Natural killer cell (primary cell): ENCODE measurements around the gene MYH11. TPM values are rescaled to one million over a fixed set of nuclear protein-coding genes. Genes with fewer than 3 reads are reported as not detected.
"Not testable (repeated sequence)": the region's sequence is repeated elsewhere in the genome, so short reads cannot be mapped to it uniquely, and the experiment has no call there.

Experiments
- ATAC-seq, 3 donors: fragments of 150-1000 bp in 2 of 3; fragments of 200-7000 bp in 1 of 3; cut with Tn5 transposase; 1 replicate in 1 of 3; 2 replicates in 2 of 3; pipeline ENCODE4 v1.10.0; 2021; ENCODE audit warnings: mild to moderate bottlenecking in 2 of 3, moderate library complexity in 2 of 3
- DNase-seq, 2 donors: peaks; one replicate each; pipeline versions ENCODE4 v3.0.0 to v3.0.0-alpha.2; 2013 to 2021; ENCODE audit warnings: mixed read lengths in 1 of 2
- H3K27ac ChIP-seq: one replicate; pipeline ENCODE4 v1.5.1; 2013; ENCODE audit warnings: mild to moderate bottlenecking, low read length
- H3K27me3 ChIP-seq: one replicate; pipeline ENCODE4 v1.6.1; 2013; ENCODE audit warnings: low read length; ENCODE audit not compliant: control insufficient read depth, insufficient read depth
- H3K36me3 ChIP-seq: one replicate; pipeline ENCODE4 v1.6.1; 2013; ENCODE audit warnings: low read length; ENCODE audit not compliant: control insufficient read depth, insufficient read depth
- H3K4me1 ChIP-seq: one replicate; pipeline ENCODE4 v1.6.1; 2013; ENCODE audit warnings: low read length; ENCODE audit not compliant: control insufficient read depth, insufficient read depth
- H3K4me3 ChIP-seq: one replicate; pipeline ENCODE4 v1.5.1; 2013; ENCODE audit warnings: low read length
- H3K9me3 ChIP-seq: one replicate; pipeline ENCODE4 v1.6.1; 2013; ENCODE audit warnings: low read length; ENCODE audit not compliant: control insufficient read depth, insufficient read depth
- H3K27ac Mint-ChIP-seq, 2 donors: one replicate each; pipeline ENCODE4 v1.8.0; 2022; ENCODE audit warnings: mild to moderate bottlenecking in 2 of 2, mixed read lengths in 2 of 2, moderate library complexity in 1 of 2
- H3K27me3 Mint-ChIP-seq, 2 donors: one replicate each; pipeline ENCODE4 v1.8.0; 2022; ENCODE audit warnings: low read depth in 2 of 2, mixed read lengths in 2 of 2
- H3K36me3 Mint-ChIP-seq: one replicate; pipeline ENCODE4 v1.8.0; 2022; ENCODE audit warnings: mixed read lengths
- H3K4me1 Mint-ChIP-seq, 2 donors: one replicate each; pipeline ENCODE4 v1.8.0; 2022; ENCODE audit warnings: mixed read lengths in 2 of 2
- H3K4me3 Mint-ChIP-seq: one replicate; pipeline ENCODE4 v1.8.0; 2022; ENCODE audit warnings: mild to moderate bottlenecking, moderate library complexity, mixed read lengths
- H3K9me3 Mint-ChIP-seq, 2 donors: one replicate each; pipeline ENCODE4 v1.8.0; 2022; ENCODE audit warnings: mixed read lengths in 2 of 2
- WGBS: methylation state at CpG from one replicate; pipeline ENCODE4 v1.1.7; 2013; ENCODE audit warnings: missing lambda C conversion rate; ENCODE audit not compliant: insufficient coverage; 5-methylcytosine and 5-hydroxymethylcytosine counted together
- intact Hi-C: fragments of 100-400 bp; cut with micrococcal nuclease; formaldehyde crosslinking; loops from one replicate; pipeline ENCODE4 v1.14.2; 2022
- total RNA-seq, 4 donors: library from RNA; stranded (reverse); fragments of 120-200 nt in 1 of 4; gene quantifications; one replicate each; pipeline versions ENCODE4 v1.2.3 to v1.2.4, GENCODE V29; 2013 to 2022
- TF ChIP-seq, protein P1 (sequence below): fragments of 200-600 bp; IDR thresholded peaks from one replicate; pipeline ENCODE4 v1.8.0; 2022; ENCODE audit warnings: antibody characterized with exemption

MYH11 gene
- total RNA-seq, 3 donors from 2014 or later (not counting 1 experiment from before 2014, with no cell fraction given) = 0.30 TPM; not detected in 2

DNA sequence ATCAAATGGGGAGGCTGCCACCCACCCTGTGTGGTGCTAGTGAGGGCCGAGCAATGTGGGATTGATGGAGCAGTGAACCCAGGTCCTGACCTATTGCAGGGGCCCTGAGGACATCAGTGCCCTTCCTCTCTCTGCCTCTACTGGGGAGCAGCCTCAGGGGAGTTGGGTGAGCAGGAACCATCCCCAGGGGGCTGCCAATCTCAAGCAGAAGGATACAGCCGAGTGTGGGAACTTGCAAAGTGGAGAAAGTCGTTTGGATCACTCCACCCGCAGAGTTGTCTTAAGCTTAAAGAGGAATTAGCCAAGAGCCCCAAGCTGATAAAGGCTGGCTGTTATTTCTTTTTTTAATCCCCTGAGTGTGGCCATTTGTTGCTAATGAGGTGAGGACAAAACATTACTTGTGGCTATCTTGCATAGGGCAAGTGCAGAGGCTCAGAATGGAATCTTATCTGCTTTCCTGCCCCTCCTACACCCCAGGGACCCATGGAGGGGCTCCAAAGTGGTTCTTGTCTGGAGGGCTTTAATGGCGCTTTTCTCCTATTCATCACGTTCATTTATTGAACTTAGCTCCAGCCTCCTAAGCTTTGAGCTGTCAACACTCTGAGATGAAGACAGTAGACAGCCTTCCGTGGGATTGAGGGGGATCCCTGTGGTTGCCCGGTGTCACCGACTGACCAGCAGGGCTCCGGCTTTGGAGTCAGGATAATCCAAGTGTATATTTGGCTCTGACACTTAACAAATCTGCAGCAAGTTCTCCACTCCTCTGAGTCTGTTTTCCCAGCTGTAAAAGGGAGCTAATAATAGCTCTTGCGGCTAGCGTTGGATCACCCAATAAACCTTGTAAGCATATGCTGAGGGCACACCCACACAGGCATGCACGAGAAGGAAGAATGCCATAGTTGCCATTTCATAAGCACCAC is 45.1 kb downstream of the MYH11 start:
- Histone ChIP-seq H3K27me3 (no peaks in the 10 kb centered on the region), H3K36me3 (no peaks in the 10 kb centered on the region), H3K27ac (no peak overlapping the region), H3K4me1 (no peaks in the 10 kb centered on the region), H3K9me3 (no peaks in the 10 kb centered on the region), H3K4me3 (no peak overlapping the region)
- Mint-ChIP-seq H3K27ac (no peak overlapping the region), H3K9me3 (peaks cover 4 to 6% of the 10 kb centered on the region in 2 donors), H3K4me1 (no peaks in the 10 kb centered on the region), H3K36me3 (peaks cover 10% of the 10 kb centered on the region), H3K27me3 (peaks cover 6 to 9% of the 10 kb centered on the region in 2 donors), H3K4me3 (no peak overlapping the region)
- TF ChIP-seq, protein P1, sequence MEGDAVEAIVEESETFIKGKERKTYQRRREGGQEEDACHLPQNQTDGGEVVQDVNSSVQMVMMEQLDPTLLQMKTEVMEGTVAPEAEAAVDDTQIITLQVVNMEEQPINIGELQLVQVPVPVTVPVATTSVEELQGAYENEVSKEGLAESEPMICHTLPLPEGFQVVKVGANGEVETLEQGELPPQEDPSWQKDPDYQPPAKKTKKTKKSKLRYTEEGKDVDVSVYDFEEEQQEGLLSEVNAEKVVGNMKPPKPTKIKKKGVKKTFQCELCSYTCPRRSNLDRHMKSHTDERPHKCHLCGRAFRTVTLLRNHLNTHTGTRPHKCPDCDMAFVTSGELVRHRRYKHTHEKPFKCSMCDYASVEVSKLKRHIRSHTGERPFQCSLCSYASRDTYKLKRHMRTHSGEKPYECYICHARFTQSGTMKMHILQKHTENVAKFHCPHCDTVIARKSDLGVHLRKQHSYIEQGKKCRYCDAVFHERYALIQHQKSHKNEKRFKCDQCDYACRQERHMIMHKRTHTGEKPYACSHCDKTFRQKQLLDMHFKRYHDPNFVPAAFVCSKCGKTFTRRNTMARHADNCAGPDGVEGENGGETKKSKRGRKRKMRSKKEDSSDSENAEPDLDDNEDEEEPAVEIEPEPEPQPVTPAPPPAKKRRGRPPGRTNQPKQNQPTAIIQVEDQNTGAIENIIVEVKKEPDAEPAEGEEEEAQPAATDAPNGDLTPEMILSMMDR = no peak
- 51% methylated on average over 13 of the region's 13 CpGs for WGBS
- intact Hi-C loops = no loop called here
- DNase-seq = no peak
- no peak for ATAC-seq

DNA sequence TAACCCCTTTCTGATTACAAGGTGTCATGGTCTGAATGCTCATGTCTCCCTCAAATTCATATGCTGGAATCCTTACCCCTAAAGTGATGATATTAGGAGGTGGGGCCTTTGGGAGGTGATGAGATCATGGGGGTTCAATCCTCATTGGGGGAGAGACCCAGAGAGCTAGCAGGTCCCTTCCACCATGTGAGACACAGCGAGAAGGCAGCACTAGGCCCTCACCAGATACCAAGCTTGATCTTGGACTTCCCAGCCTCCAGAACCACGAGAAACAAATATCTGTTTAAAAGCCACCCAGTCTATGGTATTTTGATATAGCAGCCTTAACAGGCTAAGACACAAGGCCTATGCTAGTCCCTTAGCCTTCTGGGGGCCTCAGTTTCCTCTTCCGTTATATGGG is 45.9 kb downstream of the MYH11 start:
- Histone ChIP-seq H3K4me1 (no peaks in the 10 kb centered on the region), H3K27me3 (no peaks in the 10 kb centered on the region), H3K36me3 (no peaks in the 10 kb centered on the region), H3K27ac (no peak overlapping the region), H3K9me3 (no peaks in the 10 kb centered on the region), H3K4me3 (no peak overlapping the region)
- intact Hi-C loops = no loop called here
- H3K27ac Mint-ChIP-seq = no peak overlapping the region
- 87% methylated on average over 2 of the region's 3 CpGs for WGBS
- H3K9me3 Mint-ChIP-seq = peaks cover under 1 to 2% of the 10 kb centered on the region in 2 donors
- TF ChIP-seq, protein P1 = no peak
- H3K36me3 Mint-ChIP-seq = peaks cover 5% of the 10 kb centered on the region
- H3K27me3 Mint-ChIP-seq = peaks cover 3 to 7% of the 10 kb centered on the region in 2 donors
- DNase-seq (no peak), ATAC-seq (no peak)
- H3K4me3 Mint-ChIP-seq = no peak overlapping the region
- no peaks in the 10 kb centered on the region for H3K4me1 Mint-ChIP-seq

DNA sequence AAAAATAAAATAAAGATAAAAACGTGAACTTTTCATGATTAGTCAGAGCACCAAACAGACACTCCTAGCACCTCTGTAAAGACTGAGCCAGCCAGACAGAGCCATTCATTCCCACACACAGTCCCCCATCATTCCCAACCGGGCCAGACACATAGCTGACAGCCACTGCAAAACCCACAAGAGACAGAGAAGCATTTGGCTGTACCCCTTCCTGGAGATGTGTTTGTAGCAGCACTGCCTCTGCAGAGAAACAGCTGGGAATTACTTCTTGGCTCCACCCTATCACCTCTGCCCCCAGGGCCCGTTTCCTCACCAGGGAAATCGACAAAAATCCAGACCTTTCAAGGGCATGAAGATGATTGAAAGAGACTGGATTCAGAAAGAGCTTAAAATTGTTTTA is 46.4 kb downstream of the MYH11 start:
- Mint-ChIP-seq H3K9me3 (no peaks in the 10 kb centered on the region), H3K36me3 (no peaks in the 10 kb centered on the region), H3K4me1 (no peaks in the 10 kb centered on the region), H3K4me3 (no peak overlapping the region), H3K27ac (no peak overlapping the region), H3K27me3 (peaks cover 0 to 2% of the 10 kb centered on the region in 2 donors)
- DNase-seq (no peak), ATAC-seq (no peak)
- no peaks in the 10 kb centered on the region for H3K4me1 ChIP-seq
- TF ChIP-seq, protein P1 = no peak
- 65% methylated on average over 2 of the region's 4 CpGs for WGBS
- no peaks in the 10 kb centered on the region for H3K27me3 ChIP-seq
- H3K36me3 ChIP-seq = no peaks in the 10 kb centered on the region
- no peak overlapping the region for H3K4me3 ChIP-seq
- H3K9me3 ChIP-seq = no peaks in the 10 kb centered on the region
- no peak overlapping the region for H3K27ac ChIP-seq
- intact Hi-C loops = no loop called here

DNA sequence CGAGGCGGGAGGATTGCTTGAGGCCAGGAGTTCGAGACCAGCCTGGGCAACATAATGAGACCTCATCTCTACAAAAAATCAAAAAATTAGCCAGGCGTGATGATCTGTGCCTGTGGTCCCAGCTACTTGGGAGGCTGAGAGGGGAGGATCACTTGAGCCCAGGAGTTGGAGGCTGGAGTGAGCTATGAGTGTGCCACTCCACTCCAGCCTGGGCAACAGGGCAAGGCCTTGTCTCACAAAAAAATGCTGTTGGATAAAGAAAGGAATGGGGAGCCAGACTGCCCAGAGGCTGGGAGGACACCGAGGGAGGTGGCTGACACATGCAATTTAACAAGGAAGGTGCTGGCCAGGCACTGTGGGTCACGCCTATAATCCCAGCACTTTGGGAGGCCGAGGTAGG is 47.5 kb downstream of the MYH11 start:
- ATAC-seq, intact Hi-C loops, DNase-seq, H3K9me3 ChIP-seq, H3K9me3 Mint-ChIP-seq, H3K4me1 Mint-ChIP-seq, H3K27me3 Mint-ChIP-seq, H3K27ac Mint-ChIP-seq, H3K4me1 ChIP-seq, H3K4me3 ChIP-seq, H3K27me3 ChIP-seq, H3K4me3 Mint-ChIP-seq, H3K27ac ChIP-seq, H3K36me3 Mint-ChIP-seq, H3K36me3 ChIP-seq: not testable (repeated sequence)
- 89% methylated on average over 7 of the region's 7 CpGs for WGBS
